NCI-H146 (cell line): ENCODE measurements around the gene ARHGEF39.
A peak's percentile ranks its signal among the peaks of the same experiment; 100 is the strongest.

ENCODE experiments used
- DNase-seq: peaks from one replicate; lab custom pipeline; 2025; lab: John Stamatoyannopoulos, UW

The ARHGEF39 gene

DNA sequence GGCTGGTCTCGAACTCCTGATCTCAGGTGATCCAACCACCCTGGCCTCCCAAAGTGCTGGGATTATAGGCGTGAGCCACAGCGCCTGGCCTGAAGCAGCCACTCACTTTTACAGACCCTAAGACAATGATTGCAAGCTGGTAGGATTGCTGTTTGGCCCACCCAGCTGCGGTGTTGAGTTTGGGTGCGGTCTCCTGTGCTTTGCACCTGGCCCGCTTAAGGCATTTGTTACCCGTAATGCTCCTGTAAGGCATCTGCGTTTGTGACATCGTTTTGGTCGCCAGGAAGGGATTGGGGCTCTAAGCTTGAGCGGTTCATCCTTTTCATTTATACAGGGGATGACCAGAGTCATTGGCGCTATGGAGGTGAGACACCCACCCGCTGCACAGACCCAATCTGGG lies 10.2 kb upstream of the ARHGEF39 start:
- no peak for DNase-seq

DNA sequence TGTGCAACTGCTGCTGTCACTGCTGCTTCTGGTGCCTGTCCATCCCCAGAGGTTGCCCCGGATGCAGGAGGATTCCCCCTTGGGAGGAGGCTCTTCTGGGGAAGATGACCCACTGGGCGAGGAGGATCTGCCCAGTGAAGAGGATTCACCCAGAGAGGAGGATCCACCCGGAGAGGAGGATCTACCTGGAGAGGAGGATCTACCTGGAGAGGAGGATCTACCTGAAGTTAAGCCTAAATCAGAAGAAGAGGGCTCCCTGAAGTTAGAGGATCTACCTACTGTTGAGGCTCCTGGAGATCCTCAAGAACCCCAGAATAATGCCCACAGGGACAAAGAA lies 9.0 kb upstream of the ARHGEF39 start:
- no peak for DNase-seq

DNA sequence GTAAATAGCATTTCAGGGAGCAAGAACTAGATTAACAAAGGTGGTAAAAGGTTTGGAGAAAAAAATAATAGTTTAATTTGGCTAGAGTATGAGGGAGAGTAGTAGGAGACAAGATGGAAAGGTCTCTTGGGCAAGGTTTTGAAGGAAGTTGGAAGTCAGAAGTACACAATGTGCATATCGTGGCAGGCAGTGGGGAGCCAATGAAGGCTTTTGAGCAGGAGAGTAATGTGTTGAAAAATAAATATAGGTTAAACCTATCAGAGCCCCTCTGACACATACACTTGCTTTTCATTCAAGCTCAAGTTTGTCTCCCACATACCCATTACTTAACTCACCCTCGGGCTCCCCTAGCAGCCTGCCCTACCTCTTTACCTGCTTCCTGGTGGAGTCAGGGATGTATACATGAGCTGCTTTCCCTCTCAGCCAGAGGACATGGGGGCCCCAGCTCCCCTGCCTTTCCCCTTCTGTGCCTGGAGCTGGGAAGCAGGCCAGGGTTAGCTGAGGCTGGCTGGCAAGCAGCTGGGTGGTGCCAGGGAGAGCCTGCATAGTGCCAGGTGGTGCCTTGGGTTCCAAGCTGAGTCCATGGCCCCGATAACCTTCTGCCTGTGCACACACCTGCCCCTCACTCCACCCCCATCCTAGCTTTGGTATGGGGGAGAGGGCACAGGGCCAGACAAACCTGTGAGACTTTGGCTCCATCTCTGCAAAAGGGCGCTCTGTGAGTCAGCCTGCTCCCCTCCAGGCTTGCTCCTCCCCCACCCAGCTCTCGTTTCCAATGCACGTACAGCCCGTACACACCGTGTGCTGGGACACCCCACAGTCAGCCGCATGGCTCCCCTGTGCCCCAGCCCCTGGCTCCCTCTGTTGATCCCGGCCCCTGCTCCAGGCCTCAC lies 8.4 kb upstream of the ARHGEF39 start, which contains the start of gene CA9:
Gene CA9, plus strand, starts transcription at position 797 of the 893 bp plus-strand sequence. Its CDS starts 32 bp downstream, at position 829.
- no peak for DNase-seq

DNA sequence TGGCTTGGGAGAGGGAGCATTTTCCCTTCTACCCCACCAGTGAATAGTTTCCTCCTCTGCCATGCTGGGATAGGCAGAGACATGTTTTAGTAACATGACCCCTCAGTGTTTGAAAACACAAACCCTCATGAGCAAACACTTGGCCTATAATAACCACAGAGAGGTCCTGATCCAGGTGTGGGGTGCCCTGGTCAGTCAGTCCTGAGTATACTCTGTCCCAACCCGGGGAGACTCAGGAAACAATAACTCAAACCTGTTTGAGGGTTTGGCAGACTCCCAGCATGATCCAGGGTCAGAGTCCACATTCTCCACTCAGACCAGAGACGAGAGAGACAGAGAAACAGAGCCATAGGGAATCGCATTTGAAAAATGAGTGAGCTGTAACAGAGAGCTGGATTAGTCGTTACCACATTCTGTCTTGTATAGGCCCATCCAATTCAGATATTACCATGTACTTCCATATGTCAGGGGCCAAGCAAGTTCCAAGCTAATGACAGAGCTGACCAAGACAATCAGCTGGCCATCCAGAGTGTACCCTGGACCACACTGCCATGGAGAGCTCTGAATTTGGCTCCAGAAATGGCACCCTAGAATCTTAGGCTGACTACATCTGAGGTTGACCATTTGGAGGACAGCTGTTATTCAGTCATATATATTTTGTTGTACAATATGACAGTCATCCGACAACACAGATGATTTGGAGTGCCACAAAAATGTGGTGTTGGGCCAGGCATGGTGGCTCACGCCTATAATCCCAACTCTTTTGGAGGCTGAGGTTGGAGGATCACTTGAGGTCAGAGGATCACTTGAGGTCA lies 4.5 kb upstream of the ARHGEF39 start:
- peak; percentile 62 for DNase-seq

DNA sequence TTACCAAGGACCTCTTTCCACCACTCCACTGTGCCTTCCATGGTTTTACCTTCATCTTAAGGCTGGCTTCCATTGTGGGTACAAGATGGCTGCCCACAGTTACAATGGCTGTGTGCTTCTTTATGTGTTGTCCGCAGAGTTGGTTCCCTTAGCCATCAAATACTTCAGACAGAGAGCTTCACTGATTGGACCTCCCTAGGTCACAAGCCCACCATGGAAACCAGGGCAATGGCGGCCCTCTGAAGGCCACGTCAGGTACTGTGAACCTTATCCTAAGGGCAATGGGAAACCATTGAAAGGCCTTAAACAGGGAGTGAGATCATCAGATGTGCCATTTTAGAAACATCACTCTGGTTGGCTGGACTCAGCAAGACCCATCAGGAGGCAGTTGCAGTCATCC lies 2.9 kb upstream of the ARHGEF39 start:
- no peak for DNase-seq

DNA sequence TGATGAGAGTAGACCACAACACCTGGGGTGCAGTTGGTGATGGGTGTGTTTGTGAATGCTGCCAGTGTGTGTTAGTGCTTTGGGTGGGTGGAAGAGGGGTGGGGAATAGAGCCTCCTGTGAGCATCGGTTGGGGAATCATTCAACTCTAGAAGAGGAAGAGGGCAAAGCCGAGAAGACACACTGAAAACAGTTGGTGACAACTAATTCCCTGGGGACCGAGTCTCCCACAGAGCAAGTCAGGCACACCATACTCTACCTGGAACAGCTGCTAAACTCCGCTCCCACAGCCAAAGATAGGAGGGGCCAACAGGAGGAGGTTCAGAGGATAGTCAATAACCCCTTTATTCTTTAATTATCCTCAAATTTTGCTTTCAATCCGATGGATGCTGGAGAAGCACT lies 1.6 kb upstream of the ARHGEF39 start:
- DNase-seq: no peak

DNA sequence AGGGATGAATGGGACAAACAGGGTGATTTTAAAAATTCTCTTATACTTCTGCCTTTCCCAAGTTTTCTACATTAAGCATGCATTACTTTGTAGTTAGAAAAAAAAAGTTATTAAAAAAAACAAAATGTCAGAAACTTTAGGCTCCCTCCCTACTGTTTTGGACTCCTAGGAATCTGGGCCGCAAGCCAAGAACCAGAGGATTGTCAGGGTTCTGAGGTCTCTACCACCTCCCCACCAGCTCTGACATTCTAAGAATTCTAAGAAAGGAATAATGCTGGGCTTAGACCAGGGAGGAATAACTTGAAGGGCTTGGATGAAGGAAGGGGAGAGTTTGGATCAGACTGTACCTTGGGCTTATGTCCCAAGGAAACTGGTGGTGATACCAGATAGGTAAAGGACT lies 1.1 kb upstream of the ARHGEF39 start:
- DNase-seq: no peak

DNA sequence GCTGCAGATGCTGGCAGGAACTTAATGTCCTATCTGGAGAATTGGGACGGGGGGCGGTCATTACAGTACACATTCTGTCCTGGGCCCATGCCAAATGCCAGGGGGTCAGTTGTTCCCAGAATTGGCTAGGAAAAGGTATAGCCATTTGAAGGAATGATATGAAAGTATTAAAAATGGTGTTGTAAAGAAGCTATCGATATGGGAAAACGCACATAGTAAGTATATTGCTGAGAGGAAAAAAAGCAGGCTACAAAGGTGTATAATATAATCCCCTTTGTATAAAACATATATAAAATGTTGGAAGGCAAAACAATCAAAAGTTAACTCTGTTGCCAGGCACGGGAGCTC lies 450 bp upstream of the ARHGEF39 start:
- DNase-seq: no peak

DNA sequence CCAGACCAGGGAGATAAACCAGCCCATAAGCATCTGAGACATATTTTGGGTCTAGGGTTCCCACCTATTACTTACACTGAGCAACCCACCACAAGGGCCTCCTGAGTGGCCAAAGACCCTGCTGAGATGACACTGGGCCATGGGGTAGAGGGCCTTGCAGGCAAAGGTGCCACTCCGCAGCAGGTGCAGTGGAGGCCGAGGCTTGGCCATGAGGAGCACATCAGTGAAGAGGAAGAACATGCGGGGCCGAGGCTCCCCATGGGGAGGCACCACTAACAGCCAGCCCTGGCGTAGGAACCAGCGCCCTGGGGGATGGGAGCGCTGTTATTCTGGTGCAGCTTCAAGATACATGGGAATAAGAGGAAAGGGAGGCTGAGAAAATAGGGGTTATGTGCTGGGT lies 2.6 kb downstream of the ARHGEF39 start:
- no peak for DNase-seq

DNA sequence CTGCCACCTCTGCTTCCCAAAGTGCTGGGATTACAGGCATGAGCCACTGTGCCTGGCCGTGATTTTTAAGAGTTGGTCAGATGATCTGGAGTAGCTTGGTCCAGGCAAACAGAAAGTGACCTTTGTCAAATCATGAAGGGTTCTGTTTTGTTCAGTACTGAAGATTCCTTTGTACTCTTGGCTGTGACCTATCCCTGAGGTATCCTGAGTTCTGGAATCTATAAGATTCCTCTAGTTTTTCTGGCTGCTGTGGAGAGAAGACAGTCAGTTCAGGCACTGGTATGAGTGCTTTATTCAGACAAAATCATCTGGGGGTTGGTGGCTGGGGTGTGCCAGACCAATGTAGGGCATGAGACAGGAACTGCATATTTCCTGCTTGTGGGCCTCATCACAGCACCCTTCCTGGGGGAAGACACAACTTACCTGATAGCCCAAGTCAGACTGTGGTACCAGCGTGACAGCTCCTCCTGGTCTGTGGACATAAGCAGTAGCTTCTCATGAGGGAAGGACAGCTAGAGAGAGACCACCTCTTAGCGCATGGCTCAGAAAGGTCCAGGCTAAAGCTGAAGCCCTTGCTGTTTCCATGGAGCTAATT lies 3.1 kb downstream of the ARHGEF39 start:
- DNase-seq: no peak

DNA sequence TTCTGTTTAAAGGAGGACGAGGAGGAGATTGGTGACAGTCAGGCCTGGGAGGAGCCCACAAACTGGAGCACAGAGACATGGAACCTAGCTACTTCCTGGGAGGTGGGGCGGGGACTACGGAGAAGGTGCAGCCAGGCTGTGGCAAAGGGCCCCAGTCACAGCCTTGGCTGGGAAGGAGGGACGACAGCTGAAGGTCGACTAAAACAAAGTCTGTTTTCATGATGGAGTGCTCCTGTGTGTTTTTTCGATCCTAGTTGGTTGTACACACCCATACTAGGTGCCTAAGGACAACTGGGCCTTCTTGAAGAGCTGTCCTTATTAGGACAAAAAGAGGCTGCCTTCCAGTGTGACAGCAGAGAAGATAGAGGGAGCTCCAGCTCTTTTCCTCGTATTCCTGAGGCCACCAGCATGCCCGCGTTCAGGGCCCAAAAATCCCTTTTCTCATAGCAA lies 4.0 kb downstream of the ARHGEF39 start:
- DNase-seq: no peak

DNA sequence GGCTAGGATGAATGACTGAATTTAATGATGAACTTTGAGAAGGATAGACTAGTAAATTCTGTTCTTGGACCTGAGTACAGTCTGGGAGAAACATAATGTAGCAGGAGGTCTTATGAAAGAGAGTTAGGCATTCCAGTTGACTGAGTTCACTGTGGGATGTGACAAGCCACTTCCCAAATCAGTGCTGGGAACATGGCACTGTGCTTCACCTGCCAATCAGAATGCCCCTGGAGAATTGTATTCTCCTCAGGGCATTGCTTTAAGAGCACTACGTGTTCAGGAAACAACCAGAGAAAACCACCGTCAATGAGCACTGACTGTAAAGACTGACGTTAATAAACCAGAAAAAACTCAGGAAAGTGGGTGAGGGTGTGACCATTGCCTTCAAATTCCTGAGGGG lies 5.7 kb downstream of the ARHGEF39 start:
- no peak for DNase-seq

DNA sequence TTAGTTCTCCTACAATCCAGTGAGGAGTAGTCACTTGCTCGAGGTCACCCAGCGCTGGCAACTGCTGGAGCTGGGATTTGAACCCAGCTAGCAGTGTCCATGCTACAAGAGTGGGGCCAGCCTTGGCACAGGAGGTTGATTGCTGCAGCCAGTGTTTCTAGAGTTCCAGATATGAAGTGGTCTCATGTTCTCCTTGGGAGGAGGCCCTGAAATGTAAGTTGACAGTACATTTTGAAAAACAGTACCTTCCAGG lies 6.1 kb downstream of the ARHGEF39 start:
- no peak for DNase-seq

DNA sequence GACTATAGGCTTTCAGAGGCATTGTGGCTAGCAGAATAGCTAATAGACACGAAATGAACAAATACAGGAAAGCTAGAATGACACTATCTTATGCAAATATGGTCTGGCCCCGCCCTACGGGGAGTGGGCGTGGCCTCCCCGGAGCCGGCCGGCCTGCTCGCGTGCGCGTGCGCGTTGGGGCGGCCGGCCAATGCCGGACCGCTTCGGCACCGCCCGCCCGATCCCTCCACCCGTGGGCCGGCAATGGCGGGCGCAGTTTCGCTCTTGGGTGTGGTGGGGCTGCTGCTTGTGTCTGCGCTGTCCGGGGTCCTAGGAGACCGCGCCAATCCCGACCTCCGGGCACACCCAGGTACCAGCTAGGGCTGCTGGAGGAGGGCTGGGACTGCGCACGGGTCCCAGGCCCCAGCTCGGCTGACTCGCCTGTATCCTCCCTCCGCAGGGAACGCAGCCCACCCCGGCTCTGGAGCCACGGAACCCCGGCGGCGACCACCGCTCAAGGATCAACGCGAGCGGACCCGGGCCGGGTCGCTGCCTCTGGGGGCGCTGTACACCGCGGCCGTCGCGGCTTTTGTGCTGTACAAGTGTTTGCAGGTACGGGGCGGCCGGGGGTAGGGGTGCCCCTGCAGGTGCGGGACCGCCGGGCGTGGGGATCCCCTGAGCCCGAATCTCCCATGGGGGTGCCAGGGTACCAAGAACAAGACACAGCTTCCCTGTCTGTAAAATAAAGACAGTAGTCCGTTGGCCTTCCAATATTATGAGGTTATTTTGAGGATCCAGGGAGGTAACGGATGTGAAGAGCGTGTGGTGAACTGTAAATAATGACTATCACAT lies 6.6 kb downstream of the ARHGEF39 start, which contains the start of gene CCDC107:
Gene CCDC107, plus strand, starts transcription at position 156 of the 831 bp plus-strand sequence. Its CDS starts 88 bp downstream, at position 244.
- DNase-seq: peak; percentile 89

DNA sequence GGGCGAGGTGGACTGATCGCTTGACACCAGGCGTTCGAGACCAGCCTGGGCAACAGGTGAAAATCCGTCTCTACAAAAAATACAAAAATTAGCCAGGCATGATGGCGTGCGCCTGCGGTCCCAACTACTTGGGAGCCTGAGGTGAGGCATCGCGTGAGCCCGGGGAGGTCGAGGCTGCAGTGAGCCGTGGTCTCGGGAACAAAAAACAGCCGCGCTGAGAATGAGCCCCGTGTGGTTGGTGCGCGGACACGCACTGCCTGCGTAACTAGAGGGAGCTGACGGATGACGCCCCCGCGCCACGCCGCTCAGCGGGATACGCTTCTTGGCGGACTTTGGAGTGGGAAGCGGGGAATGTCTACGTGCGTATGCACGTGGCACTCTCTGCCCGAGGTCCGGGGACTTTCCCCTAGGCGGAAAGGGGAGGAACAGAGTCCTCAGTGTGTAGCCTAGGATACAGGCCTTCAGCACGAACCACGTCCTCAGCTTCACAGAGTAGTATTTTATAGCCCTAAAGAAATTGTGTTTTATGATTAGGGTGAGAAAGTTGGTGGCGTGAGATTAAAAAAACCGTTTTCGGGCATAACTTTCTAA lies 7.4 kb downstream of the ARHGEF39 start, which contains the start of gene RMRP:
Gene RMRP, minus strand, starts transcription at position 474 of the 591 bp plus-strand sequence.
- DNase-seq: peak; percentile 99

DNA sequence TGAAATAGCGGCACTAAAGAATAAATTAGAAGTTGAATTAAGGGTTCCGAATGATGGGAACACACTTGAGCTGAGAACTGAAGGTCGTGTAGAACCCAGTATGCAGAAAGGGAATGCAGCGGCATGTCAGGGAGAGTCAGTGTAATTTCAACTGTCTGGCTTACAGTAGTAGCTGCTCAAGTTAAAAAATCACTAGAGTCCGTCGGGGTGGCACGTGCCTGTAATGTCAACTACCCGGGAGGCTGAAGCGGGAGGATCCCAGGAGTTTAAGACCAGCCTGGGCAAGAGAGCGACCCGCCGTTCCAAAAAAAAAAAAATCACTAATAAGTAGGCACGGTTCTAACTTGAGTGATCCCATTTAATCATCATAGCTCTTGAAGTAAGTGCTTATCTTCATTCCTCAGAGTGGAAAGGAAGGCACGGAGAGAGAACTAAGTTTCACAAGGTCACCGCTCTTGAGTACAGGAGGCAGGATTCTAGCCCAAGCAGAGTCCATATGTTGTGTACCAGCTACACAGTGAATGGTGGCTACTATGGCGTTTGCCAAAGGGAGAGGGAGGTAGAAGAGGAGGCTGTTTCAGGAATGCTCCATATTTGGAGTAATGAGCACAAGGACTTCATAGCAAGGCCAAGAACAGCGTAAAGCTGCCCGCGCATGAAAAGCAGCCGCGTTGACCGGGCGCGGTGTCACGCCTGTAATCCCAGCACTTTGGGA lies 8.0 kb downstream of the ARHGEF39 start:
- peak; percentile 64 for DNase-seq

DNA sequence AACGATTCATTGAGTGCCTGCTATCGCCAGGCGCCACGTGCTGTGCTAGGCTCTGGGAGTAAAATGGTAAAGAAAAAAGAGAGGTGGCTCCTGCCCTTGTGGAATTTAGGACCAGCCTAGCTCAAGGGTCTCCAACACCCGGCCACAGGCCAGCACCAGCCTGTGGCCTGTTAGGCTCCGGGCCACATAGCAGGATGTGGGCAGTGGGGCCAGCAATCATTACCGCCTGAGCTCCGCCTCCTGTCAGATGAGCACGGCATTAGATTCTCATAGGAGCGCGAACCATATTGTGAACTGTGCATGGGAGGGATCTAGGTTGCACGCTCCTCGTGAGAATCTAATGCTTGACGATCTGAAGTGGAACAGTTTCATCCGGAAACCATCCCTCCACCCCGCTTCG lies 8.6 kb downstream of the ARHGEF39 start:
- DNase-seq: peak; percentile 30

DNA sequence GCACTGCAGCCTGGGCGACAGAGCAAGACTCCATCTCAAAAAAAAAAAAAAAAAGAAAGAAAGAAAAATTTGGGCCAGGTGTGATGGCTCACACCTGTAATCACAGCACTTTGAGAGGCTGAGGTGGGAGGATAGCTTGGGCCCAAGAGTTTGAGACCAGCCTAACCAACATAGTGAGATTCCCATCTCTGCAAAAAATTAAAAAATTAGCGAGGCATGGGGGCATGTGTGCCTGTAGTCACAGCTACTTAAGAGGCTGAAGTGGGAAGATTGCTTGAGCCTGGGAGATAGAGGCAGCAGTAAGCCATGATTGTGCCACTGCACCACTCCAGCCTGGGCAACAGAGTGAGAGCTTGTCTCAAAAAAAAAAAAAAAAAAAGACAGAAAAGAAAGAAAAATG lies 11.4 kb downstream of the ARHGEF39 start:
- no peak for DNase-seq

DNA sequence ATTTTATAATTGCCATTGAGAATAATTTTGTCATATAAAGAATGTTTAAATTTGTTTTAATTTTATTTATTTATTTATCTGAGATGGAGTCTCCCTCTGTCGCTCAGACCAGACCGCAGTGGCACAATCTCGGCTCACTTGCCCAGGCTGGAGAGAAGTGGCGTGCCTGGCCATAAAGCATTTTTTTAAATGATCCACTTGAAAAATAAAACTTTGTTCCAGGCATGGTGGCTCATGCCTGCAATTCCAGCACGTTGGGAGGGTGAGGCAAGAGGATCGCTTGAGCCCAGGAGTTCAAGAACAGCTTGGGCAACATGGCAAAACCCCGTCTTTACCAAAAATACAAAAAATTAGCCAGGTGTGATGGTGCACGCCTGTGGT lies 12.2 kb downstream of the ARHGEF39 start:
- DNase-seq: no peak

DNA sequence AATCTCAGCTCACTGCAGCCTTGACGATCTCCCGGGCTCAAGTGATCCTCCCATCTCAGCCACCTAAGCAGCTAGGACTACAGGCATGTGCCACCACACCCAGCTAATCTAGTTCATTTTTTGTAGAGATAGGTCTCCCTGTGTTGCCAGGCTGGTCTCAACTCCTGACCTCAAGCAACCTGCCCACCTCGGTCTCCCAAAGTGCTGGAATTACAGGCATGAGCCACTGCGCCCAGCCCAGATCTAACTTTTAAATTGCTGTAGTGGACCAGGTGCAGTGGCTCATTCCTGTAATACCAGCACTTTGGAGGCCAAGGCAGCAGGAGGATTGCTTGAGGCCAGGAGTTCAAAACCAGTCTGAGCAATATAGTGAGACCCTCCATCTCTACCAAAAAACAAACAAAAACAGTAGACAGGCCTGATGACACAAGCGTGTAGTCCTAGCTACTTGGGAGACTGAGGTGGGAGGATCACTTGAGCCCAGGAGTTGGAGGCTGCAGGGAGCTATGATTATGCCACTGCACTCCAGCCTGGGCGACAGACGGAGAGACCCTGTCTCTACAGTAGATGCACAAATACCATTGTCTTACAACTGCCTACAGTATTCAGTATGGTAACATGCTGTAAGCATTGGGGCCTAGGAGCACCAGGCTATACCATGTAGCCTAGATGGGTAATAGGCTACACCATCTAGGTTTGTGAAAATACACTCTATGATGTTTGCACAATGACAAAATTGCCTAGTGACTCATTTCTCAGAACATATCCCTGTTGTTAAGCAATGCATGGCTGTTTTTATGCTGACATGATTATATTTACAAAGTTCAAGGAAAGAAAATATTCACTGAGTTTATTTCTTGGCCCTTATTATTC lies 12.8 kb downstream of the ARHGEF39 start:
- no peak for DNase-seq
